Colonic mucosa (tissue), 4 donors: ENCODE measurements around the gene ALPI. TPM values are rescaled to one million over a fixed set of nuclear protein-coding genes. Genes with fewer than 3 reads are reported as not detected.

Experiments
- DNase-seq: peaks from one replicate; pipeline ENCODE4 v3.0.0-alpha.2; 2020
- H3K27ac ChIP-seq: fragments of 200-600 bp; one replicate; pipeline ENCODE4 v1.8.0; 2021
- H3K27me3 ChIP-seq: fragments of 200-600 bp; one replicate; pipeline ENCODE4 v1.8.0; 2021
- H3K36me3 ChIP-seq: fragments of 200-600 bp; one replicate; pipeline ENCODE4 v1.8.0; 2021
- H3K4me1 ChIP-seq: fragments of 200-600 bp; one replicate; pipeline ENCODE4 v1.8.0; 2021; ENCODE audit warnings: mild to moderate bottlenecking
- H3K4me3 ChIP-seq: fragments of 200-600 bp; one replicate; pipeline ENCODE4 v1.8.0; 2021
- H3K9ac ChIP-seq, 2 donors: one replicate each; pipeline ENCODE4 v1.7.0; 2013; ENCODE audit warnings: control low read depth in 2 of 2, low read depth in 2 of 2, low read length in 2 of 2
- H3K9me3 ChIP-seq: fragments of 200-600 bp; one replicate; pipeline ENCODE4 v1.8.0; 2021
- CTCF ChIP-seq: fragments of 200-600 bp; IDR thresholded peaks from one replicate; pipeline ENCODE4 v1.8.0; 2022; ENCODE audit warnings: antibody characterized with exemption, mild to moderate bottlenecking
- intact Hi-C: fragments of 100-400 bp; cut with DNase I; formaldehyde crosslinking; loops from one replicate; pipeline ENCODE4 v1.14.1; 2022
- total RNA-seq, 2 donors: library from RNA; stranded (reverse); fragmentation: NEBNext Ultra II Directional in 1 of 2; extraction: Animal tissue kit (Norgen Biotek cat#: 25700) in 1 of 2; gene quantifications; one replicate each; pipeline ENCODE4 v1.2.1, GENCODE V29; 2021
- donor health status: healthy.
- donor health status: DM: no; HTN: no; CAD: no.
- donor health status: DM: no; HTN: no; CAD: no.

The ALPI gene
- total RNA-seq, 2 donors from 2014 or later = 9.4 to 27.1 TPM

- TF ChIP-seq CTCF = no peak
- Histone ChIP-seq H3K4me3 (no peak overlapping the region), H3K27ac (no peak overlapping the region), H3K27me3 (peaks cover 42% of the 10 kb centered on the region), H3K9ac (no peak overlapping the region), H3K9me3 (no peaks in the 10 kb centered on the region), H3K4me1 (no peaks in the 10 kb centered on the region), H3K36me3 (no peaks in the 10 kb centered on the region)
- intact Hi-C loops = no loop called here
- DNase-seq = no peak
These were observed 32.9 kb downstream of the ALPI start for GRCh38 chr2:232488721-232489300.

DNA sequence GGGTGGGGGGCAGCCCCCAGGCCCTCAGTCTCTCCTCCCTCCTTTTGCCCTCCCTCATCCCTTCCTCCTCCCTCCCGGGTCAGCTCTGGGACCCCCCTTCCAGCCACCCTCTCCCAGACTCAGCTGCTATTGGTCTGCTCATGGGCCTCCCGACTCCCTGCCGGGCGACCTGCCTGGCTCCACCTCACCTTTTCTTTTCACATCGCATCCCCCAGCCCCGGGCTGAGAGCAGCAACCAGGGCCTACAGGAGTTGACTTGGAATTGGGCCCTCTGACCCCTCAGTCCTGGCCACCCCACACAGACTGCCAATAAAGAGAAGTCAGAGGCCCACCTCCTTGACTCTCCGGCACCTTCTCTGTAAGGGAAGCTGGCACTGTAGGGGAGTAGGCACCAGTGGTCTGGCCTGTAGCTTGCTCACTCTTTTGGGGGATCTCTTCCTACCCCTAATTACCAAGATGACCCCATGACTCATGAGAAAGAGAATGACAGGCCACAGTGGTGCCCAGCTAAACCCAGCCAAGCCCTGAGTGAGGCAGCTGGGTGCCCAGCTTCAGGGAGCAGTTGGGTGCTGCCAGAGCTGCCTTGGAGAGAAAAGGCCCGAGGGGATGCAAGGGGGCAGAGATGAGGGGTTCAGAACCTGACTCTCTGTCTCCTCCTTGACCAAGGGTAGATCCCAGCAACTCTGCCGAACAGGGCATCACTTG, 33.7 kb downstream of the ALPI start:
- DNase-seq = no peak
- no peaks in the 10 kb centered on the region for H3K4me1 ChIP-seq
- no peak for TF ChIP-seq CTCF
- H3K27me3 ChIP-seq = peaks cover 38% of the 10 kb centered on the region
- H3K9me3 ChIP-seq = no peaks in the 10 kb centered on the region
- no peaks in the 10 kb centered on the region for H3K36me3 ChIP-seq
- H3K9ac ChIP-seq = no peak overlapping the region
- no peak overlapping the region for H3K27ac ChIP-seq
- intact Hi-C loops = no loop called here
- no peak overlapping the region for H3K4me3 ChIP-seq

- H3K9me3 ChIP-seq = no peaks in the 10 kb centered on the region
- H3K27me3 ChIP-seq = peaks cover 30% of the 10 kb centered on the region
- no peak for DNase-seq
- intact Hi-C loops = no loop called here
- no peak overlapping the region for H3K4me3 ChIP-seq
- H3K36me3 ChIP-seq = no peaks in the 10 kb centered on the region
- H3K4me1 ChIP-seq = no peaks in the 10 kb centered on the region
- H3K27ac ChIP-seq = no peak overlapping the region
- H3K9ac ChIP-seq = no peak overlapping the region
- no peak for TF ChIP-seq CTCF
These were observed 34.5 kb downstream of the ALPI start for GRCh38 chr2:232490221-232491138.

DNA sequence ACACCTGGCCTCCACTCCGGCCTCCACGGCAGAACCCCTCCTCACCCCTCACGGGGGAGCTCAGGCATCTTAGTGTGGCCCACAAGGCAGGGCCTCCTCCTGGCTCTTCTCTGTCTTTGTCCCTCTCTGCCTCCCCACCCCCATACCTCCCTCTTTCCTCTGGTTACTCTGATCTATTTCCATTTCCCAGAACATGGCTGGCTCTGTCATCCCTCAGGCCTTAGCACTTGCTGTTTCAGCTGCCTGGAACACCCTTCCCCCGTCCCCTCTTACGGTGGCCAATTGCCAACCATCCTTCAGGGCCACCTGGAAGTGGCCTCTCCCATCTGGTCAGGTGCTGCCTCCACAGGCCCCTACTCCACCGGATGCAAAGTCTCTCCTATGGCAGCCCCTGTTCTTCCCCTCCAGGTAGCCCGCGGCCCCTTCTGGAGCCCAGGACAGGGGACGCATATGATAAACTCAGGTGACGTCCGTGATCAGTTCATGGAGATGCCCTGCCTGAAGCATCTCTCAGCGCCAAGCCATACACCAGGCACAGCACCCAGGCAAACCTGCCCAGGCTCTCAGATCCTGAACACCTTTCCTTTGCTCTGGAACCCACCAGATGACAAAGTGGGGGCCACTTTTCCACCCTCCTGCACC, 35.3 kb downstream of the ALPI start:
- Histone ChIP-seq H3K27ac (no peak overlapping the region), H3K9me3 (no peaks in the 10 kb centered on the region), H3K27me3 (peaks cover 22% of the 10 kb centered on the region), H3K9ac (no peak overlapping the region), H3K4me3 (no peak overlapping the region), H3K36me3 (no peaks in the 10 kb centered on the region), H3K4me1 (no peaks in the 10 kb centered on the region)
- TF ChIP-seq CTCF = no peak
- no peak for DNase-seq
- intact Hi-C loops = no loop called here

DNA sequence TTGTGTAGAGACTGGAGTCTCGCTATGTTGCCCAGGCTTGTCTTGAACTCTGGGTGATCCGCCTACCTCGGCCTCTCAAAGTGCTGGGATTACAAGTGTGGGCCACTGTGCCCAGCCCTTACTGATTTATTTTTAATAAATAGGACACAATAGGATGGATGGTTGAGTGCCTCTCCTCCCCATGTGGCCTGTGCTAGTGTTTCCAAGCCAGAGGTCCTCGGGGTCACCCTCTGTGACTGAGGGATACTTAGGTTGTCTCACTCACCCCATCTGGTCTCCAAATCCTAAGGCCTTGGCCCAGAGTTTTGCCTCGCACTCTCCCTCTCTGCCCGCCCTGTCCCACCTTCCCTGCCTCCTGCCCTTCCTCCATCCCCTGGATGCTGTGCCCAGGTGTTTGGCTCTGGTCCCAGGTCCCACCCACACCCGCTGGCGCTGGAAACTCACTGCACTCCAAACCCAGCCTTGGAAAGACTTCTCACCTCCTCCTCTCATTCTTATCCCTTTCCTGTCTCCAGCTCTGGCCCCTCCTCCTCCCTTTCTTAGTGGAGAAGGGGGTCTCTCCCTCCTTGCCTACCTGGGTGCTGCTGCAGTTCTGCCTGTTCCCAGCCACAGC, 36.4 kb downstream of the ALPI start:
- H3K9ac ChIP-seq = no peak overlapping the region

More for the DNA sequence above, 36.4 kb downstream of the ALPI start:
- no peak for TF ChIP-seq CTCF
- Histone ChIP-seq H3K27me3 (peaks cover 11% of the 10 kb centered on the region), H3K4me1 (no peaks in the 10 kb centered on the region), H3K27ac (no peak overlapping the region), H3K36me3 (no peaks in the 10 kb centered on the region), H3K9me3 (no peaks in the 10 kb centered on the region), H3K4me3 (no peak overlapping the region)
- intact Hi-C loops = no loop called here
- DNase-seq = no peak
